Gastroesophageal sphincter (tissue), 3 donors: ENCODE measurements around the gene RAB4A.

Experiments
- EP300 ChIP-seq: sonication (generic); formaldehyde crosslinking; IDR thresholded peaks from one replicate; pipeline ENCODE4 v1.6.1; 2017; ENCODE audit warnings: antibody characterized with exemption, mild to moderate bottlenecking
- POLR2A ChIP-seq, 2 donors: fragments of 450-650 bp; IDR thresholded peaks; one replicate each; pipeline ENCODE4 v1.6.1; 2017; ENCODE audit warnings: antibody characterized with exemption in 2 of 2, mild to moderate bottlenecking in 2 of 2, moderate library complexity in 1 of 2
- TF ChIP-seq, protein P1 (sequence below), 4 experiments: fragments of 200-600 bp in 2 of 4; fragments of 450-650 bp in 2 of 4; sonication (generic) in 1 of 4; IDR thresholded peaks; one replicate each; pipeline ENCODE4 v1.5.1; 2017 to 2019; ENCODE audit warnings: antibody characterized with exemption in 4 of 4, mild to moderate bottlenecking in 2 of 4, moderate library complexity in 2 of 4

DNA sequence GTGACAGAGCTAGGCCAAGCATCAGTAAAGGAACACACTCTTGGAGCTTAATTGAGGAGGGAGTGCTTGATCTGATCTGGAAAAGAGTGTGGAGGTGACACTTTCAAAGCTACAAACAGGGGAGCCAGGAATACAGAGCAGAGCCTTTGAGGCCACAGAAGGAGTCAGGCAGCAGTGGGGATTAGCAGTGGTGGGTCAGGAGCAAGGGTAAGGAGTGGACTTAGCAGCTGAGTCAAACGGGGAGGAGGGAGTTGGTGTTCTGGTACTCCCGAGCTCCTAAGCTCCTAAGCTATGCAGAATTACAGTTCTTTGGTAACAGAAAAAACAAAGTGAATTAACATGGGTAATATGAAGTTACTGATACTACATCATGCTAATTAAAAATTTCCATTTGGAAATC is 14.5 kb downstream of the RAB4A start:
- TF ChIP-seq, protein P1, sequence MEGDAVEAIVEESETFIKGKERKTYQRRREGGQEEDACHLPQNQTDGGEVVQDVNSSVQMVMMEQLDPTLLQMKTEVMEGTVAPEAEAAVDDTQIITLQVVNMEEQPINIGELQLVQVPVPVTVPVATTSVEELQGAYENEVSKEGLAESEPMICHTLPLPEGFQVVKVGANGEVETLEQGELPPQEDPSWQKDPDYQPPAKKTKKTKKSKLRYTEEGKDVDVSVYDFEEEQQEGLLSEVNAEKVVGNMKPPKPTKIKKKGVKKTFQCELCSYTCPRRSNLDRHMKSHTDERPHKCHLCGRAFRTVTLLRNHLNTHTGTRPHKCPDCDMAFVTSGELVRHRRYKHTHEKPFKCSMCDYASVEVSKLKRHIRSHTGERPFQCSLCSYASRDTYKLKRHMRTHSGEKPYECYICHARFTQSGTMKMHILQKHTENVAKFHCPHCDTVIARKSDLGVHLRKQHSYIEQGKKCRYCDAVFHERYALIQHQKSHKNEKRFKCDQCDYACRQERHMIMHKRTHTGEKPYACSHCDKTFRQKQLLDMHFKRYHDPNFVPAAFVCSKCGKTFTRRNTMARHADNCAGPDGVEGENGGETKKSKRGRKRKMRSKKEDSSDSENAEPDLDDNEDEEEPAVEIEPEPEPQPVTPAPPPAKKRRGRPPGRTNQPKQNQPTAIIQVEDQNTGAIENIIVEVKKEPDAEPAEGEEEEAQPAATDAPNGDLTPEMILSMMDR (IDR thresholded peaks at IDR 0.05) = no peak
- TF ChIP-seq POLR2A (IDR thresholded peaks at IDR 0.05) = no peak
- TF ChIP-seq EP300 = no peak
